ENCODE measurements around the gene THRB. TPM values are rescaled to one million over a fixed set of nuclear protein-coding genes. Genes with fewer than 3 reads are reported as not detected.
A peak's percentile ranks its signal among the peaks of the same experiment; 100 is the strongest.

THRB gene
- total and polyA plus RNA-seq, 9 of the 15 experiments (the other 6 are each of a cell fraction or from before 2014, with no cell fraction given), result 1.7 to 14.9 (median 6.9) TPM

DNA sequence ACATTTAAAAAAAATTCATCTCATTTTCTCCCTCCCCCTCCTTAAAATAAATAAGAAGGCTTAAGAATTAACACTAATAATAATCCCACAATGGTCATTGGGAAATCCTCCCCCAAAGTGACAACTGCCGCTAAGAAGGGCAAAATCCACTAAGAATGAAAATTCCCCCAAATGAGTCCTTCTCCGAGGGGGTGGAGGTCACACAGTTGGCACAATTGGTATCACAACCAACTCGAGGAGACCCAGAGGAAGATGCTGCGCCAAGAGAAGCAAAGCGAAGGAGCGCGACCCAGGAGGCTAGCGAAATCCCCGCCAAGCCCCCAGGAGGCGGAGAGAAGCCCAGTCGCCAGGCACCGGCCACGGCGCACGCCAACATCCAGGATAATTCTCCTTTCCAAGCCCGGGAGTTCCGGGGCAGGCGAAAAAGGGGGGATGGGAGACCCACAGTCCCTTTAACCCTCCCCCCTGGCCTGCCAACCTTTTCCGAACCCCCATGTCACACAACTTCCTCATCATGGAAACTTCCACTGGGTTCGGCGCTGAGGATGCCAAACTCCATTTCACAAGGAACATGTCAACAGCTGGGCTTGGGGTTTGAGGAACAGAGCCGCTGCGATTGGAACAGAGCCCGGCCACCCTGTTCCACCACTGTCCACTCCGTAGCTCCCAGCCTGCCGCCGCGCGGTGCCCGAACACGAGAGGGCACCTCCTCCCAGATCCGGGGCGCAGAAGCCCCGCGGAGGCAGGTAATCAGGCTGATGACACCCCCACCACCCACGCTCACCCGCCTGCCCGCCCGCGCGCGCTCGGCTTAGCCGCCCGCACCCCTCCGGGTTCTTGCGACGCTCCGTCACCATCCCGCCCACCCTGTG lies 668 bp downstream of the THRB start (continued):
- TF ChIP-seq, protein P1, sequence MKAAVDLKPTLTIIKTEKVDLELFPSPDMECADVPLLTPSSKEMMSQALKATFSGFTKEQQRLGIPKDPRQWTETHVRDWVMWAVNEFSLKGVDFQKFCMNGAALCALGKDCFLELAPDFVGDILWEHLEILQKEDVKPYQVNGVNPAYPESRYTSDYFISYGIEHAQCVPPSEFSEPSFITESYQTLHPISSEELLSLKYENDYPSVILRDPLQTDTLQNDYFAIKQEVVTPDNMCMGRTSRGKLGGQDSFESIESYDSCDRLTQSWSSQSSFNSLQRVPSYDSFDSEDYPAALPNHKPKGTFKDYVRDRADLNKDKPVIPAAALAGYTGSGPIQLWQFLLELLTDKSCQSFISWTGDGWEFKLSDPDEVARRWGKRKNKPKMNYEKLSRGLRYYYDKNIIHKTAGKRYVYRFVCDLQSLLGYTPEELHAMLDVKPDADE (conservative IDR thresholded peaks at IDR 0.05; ENCODE audit: control insufficient read depth, low read depth, low read length), result peak; percentile 11; the same call in 1 of the 2 replicates
- TF ChIP-seq MGA (IDR thresholded peaks at IDR 0.05) (peak; percentile 35; the same call in 1 of the 2 replicates), NFE2L1 (tag; IDR thresholded peaks at IDR 0.05; ENCODE audit: borderline replicate concordance, low read depth) (no peak), XRCC5 (IDR thresholded peaks at IDR 0.05; ENCODE audit: low read depth, low read length) (peak; percentile 63; the same call in 1 of the 2 replicates), MEIS2 (IDR thresholded peaks at IDR 0.05; ENCODE audit: partially characterized antibody) (peak; percentile 12), LARP7 (IDR thresholded peaks at IDR 0.05) (0 out of 2 replicates have a peak, but pooled peaks have one; percentile 34), ARNT (IDR thresholded peaks at IDR 0.05) (0 out of 4 replicates have a peak, but pooled peaks of 1 of the 2 experiments have one; percentile 24), ZNF197 (CRISPR knock-in tag; IDR thresholded peaks at IDR 0.05; ENCODE audit: low read depth) (no peak), NFIC (IDR thresholded peaks at IDR 0.05) (peak; percentile 60), ATF1 (CRISPR knock-in tag; IDR thresholded peaks at IDR 0.05) (no peak), ATF1 (tag; IDR thresholded peaks at IDR 0.05) (peak; percentile 3; the same call in 1 of the 2 replicates), NKRF (IDR thresholded peaks at IDR 0.05; ENCODE audit: borderline replicate concordance) (0 out of 2 replicates have a peak, but pooled peaks have one; percentile 14)

All from K562 (cell line).